ENCODE results near the gene LCNL1.

Gene LCNL1

DNA sequence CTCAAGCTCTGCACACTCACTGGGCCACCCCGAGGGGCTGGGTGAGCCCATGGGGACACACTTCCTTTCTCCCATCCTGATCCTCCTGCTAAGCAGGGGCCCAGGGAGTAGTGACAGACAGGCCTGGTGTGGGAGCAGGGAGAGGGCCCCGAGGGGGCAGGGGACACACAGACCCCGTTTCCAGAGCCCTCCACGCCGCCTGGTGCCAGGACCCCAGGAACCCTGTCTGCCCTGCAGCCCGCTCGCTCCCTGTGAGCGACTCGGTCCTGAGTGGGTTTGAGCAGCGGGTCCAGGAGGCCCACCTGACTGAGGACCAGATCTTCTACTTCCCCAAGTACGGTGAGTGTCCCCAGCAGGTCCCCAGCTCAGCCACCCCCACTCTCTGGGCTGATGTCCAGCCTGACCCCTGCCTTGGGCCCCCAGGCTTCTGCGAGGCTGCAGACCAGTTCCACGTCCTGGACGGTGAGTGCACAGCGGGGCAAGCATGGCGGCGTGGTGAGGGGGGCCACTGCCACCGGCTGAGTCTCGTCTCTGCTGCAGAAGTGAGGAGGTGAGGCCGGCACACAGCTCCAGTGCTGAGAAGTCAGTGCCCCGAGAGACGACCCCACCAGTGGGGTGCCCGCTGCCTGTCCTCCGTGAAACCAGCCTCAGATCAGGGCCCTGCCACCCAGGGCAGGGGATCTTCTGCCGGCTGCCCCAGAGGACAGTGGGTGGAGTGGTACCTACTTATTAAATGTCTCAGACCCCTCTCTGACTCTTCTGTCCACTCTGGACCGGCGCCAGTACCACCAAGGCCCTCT, 36.4 kb upstream of the LCNL1 start:
- no peak for FAIRE-seq
- no peak for DNase-seq (ENCODE audit: insufficient read length, low spot score)

- FAIRE-seq (no peak), DNase-seq (ENCODE audit: insufficient read length, low spot score) (no peak)
Observed at GRCh38 chr9:136947028-136947891, 35.5 kb upstream of the LCNL1 start.

DNA sequence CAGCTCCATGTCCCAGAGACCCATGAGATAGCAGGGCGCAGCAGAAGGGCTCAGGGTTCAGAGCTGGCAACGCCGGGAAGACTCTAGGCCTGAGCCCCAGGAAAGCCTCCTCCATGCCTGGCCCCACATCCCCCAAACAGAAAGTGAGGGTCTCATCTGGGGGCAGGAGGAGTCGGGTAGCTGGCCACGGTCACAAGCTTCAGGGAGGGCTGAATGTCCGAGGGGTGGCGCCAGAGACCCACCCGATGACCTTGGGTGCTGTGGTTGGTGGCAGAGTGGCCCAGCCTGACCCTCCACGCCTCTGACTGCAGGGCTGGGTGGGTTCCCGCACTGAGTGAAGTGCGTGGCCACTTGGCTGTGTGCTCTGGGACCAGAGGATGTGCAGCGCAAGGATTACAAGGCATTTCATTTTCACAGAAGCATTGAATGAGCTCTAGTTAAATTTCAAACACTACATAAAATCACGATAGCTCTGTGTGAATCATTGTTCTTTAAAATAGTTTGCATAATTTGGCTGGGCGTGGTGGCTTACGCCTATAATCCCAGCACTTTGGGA, 34.8 kb upstream of the LCNL1 start:
- DNase-seq (ENCODE audit: insufficient read length, low spot score) (no peak), FAIRE-seq (peak; percentile 73)

GRCh38 chr9:136949239-136949816, 33.5 kb upstream of the LCNL1 start:
- DNase-seq (ENCODE audit: insufficient read length, low spot score): no peak
- no peak for FAIRE-seq

DNA sequence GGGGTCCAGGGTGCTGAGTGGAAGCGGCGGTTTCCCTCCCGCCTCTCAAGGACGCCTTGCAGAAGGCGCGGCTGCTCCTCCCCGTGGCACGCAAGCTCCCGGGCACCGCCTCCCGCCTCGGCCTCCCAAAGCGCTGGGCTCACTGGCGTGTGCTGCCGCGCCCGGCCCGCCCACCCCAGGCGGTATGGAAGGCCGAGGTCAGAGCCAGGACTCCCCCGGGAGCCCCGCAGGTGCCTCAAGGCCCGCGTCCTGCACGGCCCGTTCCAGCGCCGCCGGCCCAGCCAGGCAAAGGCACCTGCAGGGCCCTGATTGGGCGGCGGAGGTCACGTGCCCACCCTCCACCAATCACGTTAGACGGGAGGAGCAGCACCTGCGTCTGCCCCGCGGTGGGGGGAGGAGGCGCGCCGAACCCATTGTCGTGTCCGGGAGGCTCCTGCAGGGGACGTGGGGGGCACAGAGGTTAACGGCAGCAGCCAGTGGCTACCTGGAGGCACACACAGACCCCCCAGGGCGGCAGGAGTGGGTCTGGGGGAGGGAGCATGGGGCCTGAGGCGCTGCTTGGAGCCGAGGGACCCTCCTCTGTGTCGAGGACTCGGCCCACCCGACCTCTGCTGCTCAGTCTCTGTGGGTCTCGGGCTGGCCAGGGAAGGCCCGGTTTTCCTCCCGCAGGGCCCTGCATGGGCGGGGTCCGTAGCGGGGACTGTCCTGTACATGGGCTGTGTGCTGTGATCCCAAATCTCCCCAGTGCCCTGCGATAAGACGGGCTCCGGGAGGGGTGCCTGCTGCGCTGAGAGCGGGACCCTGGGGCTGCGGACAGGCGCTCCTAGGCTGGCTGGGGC, 32.8 kb upstream of the LCNL1 start:
- peak; percentile 100 for DNase-seq (ENCODE audit: insufficient read length, low spot score)
- FAIRE-seq: peak; percentile 97

DNA sequence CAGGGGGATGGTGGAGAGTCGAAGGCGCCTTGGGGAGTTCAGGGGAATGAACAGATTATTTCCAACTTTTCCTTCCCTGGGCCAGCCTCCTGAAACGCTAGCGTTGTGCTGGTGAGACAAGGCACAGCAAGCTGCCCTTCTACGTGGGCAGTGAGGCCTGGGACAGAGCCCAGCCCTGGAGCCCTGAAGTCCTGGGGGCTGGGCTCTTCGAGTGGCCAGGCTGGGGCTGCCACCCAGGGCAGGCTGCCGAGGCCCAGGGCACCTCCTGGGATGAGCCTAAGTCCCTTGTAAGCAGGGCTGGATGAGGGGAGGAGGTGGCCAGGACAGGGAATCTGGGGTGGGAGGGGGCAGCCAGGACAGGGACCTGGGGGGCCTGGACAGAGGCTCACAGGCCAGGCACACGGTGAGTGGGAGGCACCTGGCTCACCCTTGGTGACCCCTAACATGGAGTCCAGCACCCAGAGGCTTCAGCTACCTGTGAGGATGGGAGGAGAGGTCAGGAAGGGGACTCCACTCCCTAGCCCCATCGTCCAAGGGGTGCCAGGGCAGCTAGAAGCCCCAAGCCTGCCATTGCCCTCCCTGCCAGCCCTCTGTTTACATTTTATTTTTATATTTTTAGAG, 32.0 kb upstream of the LCNL1 start:
- FAIRE-seq: no peak
- no peak for DNase-seq (ENCODE audit: insufficient read length, low spot score)

DNA sequence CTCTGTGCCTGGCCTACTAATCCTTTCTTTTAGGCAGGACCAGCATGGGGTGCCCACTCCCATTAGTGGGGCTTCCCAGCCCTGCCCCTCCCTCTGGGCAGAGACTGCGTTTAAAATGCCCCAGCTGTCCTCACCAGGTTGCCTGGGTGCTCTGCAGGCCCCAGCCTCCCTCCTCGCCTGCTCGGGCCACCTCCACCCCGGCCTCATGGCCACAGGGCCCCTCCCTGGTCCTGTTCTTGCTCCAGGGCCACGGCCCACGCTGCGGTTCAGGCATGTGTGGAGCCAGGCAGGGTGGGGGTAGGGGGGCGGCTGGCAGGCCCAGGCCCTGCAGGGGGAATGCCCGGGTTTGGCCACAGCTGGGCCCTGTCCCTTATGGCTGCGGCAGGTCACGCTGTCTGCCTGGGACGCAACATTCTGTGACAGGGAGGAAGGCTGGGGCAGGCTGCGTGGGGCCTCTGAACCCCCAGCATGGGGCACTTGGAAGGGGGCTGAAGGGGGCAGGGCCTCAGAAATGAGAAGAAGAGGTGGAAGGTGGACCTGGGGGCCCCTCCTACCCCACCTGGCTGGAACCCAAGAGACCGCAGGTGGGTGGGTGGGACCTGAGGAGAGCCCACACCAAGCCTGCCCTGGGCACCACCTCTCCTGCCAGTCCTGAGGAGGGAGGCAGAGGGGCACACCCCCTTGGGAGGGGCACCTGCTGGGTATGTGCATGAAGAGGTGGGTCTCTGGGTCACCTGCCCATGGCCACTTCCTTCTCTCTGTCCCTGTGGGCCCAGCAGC, 31.1 kb upstream of the LCNL1 start, which contains the start of gene LCN12:
LCN12 (plus strand) TSS at position 733 of the 780 bp plus-strand sequence. CDS start 55 bp downstream, outside the sequence.
- DNase-seq (ENCODE audit: insufficient read length, low spot score): no peak
- no peak for FAIRE-seq

GRCh38 chr9:136952321-136952850, 30.4 kb upstream of the LCNL1 start:
- DNase-seq (ENCODE audit: insufficient read length, low spot score) (no peak), FAIRE-seq (no peak)

- DNase-seq (ENCODE audit: insufficient read length, low spot score) (no peak), FAIRE-seq (no peak)
Observed at GRCh38 chr9:136952876-136953770, 29.7 kb upstream of the LCNL1 start.

DNA sequence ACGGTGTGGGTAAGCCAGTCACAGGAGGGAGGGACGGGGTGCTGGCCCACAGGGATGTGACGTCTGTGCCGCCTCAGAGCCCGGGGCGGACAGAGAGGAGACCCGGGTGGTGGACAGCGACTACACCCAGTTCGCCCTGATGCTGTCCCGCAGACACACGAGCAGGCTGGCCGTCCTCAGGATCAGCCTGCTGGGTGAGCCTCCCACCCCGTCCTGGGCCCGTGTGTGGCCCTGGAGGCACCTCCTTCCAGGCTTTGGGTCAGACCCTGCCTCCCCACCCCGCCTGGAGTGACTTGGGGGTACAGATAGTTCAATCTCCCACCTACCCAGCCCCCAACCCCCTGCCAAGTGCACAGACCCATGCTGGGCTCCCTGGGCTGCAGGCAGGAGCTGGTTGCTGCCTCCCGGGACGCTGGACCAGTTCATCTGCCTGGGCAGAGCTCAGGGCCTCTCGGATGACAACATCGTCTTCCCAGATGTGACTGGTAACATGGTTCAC, 29.0 kb upstream of the LCNL1 start:
- DNase-seq (ENCODE audit: insufficient read length, low spot score) (no peak), FAIRE-seq (no peak)

DNA sequence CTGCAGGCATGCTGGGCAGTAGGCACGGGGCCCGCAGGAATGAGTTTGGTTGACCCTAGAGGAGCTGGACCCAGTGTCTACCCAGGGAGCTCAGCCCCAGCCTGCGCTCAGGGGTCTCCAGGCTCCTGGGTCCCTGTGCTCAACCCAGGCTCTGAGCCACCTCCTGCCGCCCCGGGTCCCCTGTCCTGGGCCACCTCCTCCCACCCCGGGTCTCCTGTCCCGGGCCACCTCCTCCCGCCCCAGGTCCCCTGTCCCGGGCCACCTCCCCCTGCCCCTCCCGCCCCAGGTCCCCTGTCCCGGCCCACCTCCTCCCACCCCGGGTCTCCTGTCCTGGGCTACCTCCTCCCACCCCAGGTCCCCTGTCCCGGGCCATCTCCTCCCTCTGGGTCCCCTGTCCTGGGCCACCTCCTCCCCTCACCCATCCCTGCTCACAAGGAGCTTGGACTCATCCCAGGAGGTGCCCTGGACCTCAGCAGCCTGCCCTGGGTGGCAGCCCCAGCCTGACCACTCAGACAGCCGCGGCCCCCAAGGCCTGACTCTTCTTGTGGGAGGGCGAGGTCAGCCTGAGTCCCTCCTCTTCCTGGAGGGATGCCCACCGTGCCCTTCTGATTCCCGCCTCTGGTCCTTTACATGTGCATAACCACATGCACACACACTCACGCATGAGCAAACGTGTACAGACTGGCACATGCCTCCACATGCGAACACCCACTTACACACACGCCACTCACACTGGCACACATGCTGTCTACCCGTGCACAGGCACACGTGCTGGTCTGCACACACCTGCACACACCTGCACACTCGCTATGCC, 28.3 kb upstream of the LCNL1 start:
- DNase-seq (ENCODE audit: insufficient read length, low spot score): no peak
- FAIRE-seq: no peak

- no peak for DNase-seq (ENCODE audit: insufficient read length, low spot score)
- no peak for FAIRE-seq
Observed at GRCh38 chr9:136955202-136955942, 27.4 kb upstream of the LCNL1 start.

GRCh38 chr9:136955943-136956335, 26.9 kb upstream of the LCNL1 start:
- FAIRE-seq (no peak), DNase-seq (ENCODE audit: insufficient read length, low spot score) (no peak)

DNA sequence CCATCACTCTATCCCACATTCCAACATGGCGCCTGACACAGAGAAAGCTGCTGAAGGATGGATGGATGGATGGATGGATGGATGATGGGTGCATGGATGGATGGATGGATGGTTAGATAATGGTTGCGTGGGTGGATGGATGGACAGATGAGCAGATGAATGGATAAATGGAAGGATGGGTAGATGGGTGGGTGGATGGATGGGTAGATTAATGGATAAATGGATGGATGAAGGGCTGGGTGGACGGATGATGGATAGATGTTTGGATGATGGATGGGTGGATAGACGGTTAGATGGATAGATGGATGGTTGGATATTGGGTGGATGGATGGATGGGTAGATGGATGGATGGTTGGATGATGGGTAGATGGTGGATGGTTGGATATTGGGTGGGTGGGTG, 26.2 kb upstream of the LCNL1 start:
- DNase-seq (ENCODE audit: insufficient read length, low spot score) (no peak), FAIRE-seq (no peak)

- DNase-seq (ENCODE audit: insufficient read length, low spot score): no peak
- FAIRE-seq: no peak
Observed at GRCh38 chr9:136957461-136957860, 25.3 kb upstream of the LCNL1 start.

DNA sequence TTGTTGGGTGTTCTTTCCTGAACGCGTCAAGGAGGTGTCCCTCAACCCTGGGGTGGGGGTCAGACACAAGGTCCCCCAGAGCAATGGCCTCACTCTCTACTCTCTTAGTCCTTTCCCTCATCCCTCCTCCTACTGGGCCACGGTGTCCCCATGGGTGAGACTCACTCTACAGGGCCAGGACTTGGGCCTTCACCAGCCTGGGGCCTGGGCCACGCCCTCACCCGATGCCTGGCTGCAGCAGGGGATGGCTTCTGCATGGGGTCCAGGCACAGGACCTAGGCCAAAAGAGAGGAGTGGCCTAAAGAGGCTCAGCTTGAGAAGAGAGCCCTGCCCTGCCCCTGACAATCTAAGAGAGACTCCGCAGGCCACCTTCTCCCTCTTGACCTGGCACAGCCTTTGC, 24.9 kb upstream of the LCNL1 start:
- FAIRE-seq: no peak
- DNase-seq (ENCODE audit: insufficient read length, low spot score): no peak

All from GM19239 (cell line).